Smooth muscle cell of trachea (primary cell): ENCODE measurements around the gene TSPAN32. TPM values are rescaled to one million over a fixed set of nuclear protein-coding genes. Genes with fewer than 3 reads are reported as not detected.

Experiments
- total RNA-seq: library from RNA; depleted of rRNA; stranded (reverse); fragments of >200 nt; gene quantifications from 2 replicates; pipeline ENCODE4 v1.2.1, GENCODE V29; 2014

Gene TSPAN32
- under 0.01 and 0.17 TPM in 2 replicates for total RNA-seq

GRCh38 chr11:2301631-2302305 lies at the start of gene TSPAN32, which contains the start of gene C11orf21:
TSS of gene TSPAN32 (plus strand) at chr11:2302013. CDS start at chr11:2302150, 137 bp downstream.
TSS of gene C11orf21 (minus strand) at chr11:2301918. CDS start at chr11:2301808, 110 bp downstream.

GRCh38 chr11:2270322-2271076 lies 31.3 kb upstream of the TSPAN32 start, which contains the start of gene ASCL2:
TSS of gene ASCL2 (minus strand) at chr11:2270588. CDS start at chr11:2270332, 256 bp downstream.

Other genes with a start within 250 kb of the TSPAN32 start
- under 0.01 and 2.6 TPM in 2 replicates for gene IGF2, start 162.6 kb upstream of the TSPAN32 start, total RNA-seq
- gene INS, start 140.8 kb upstream of the TSPAN32 start, total RNA-seq = not detected in 2 replicates
- under 0.01 TPM in 1 of 2 replicates, not detected in the other for gene TH, start 130.2 kb upstream of the TSPAN32 start, total RNA-seq
- not detected in 2 replicates for gene ASCL2, start 31.4 kb upstream of the TSPAN32 start, total RNA-seq
- gene C11orf21, start 95 bp upstream of the TSPAN32 start, total RNA-seq = not detected in 2 replicates
- 580 and 688 TPM in 2 replicates for gene CD81, start 75.3 kb downstream of the TSPAN32 start, total RNA-seq
- 44.5 and 59.4 TPM in 2 replicates for gene TSSC4, start 98.7 kb downstream of the TSPAN32 start, total RNA-seq
- not detected in 2 replicates for gene TRPM5, start 142.5 kb downstream of the TSPAN32 start, total RNA-seq
- under 0.01 and 0.66 TPM in 2 replicates for gene KCNQ1, start 143.0 kb downstream of the TSPAN32 start, total RNA-seq